Measurements from ENCODE around the gene MTRF1. TPM values are rescaled to one million over a fixed set of nuclear protein-coding genes. Genes with fewer than 3 reads are reported as not detected.
"Not testable (repeated sequence)": the region's sequence is repeated elsewhere in the genome, so short reads cannot be mapped to it uniquely, and the experiment has no call there.

The MTRF1 gene
- total RNA-seq, 4 donors from 2014 or later = 10.7 to 29.6 (median 21.4) TPM

GRCh38 chr13:41182231-41182630 is 81.1 kb downstream of the MTRF1 start:
- no peak for DNase-seq
- H3K4me3 ChIP-seq = no peak overlapping the region
- H3K36me3 ChIP-seq = no peaks in the 10 kb centered on the region
- H3K27ac ChIP-seq = no peak overlapping the region
- no peaks in the 10 kb centered on the region for H3K4me1 ChIP-seq
- TF ChIP-seq POLR2A (IDR thresholded peaks at IDR 0.05) = no peak
- TF ChIP-seq, protein P1, sequence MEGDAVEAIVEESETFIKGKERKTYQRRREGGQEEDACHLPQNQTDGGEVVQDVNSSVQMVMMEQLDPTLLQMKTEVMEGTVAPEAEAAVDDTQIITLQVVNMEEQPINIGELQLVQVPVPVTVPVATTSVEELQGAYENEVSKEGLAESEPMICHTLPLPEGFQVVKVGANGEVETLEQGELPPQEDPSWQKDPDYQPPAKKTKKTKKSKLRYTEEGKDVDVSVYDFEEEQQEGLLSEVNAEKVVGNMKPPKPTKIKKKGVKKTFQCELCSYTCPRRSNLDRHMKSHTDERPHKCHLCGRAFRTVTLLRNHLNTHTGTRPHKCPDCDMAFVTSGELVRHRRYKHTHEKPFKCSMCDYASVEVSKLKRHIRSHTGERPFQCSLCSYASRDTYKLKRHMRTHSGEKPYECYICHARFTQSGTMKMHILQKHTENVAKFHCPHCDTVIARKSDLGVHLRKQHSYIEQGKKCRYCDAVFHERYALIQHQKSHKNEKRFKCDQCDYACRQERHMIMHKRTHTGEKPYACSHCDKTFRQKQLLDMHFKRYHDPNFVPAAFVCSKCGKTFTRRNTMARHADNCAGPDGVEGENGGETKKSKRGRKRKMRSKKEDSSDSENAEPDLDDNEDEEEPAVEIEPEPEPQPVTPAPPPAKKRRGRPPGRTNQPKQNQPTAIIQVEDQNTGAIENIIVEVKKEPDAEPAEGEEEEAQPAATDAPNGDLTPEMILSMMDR (IDR thresholded peaks at IDR 0.05) = no peak
- H3K9me3 ChIP-seq = no peaks in the 10 kb centered on the region
- no peaks in the 10 kb centered on the region for H3K27me3 ChIP-seq

DNA sequence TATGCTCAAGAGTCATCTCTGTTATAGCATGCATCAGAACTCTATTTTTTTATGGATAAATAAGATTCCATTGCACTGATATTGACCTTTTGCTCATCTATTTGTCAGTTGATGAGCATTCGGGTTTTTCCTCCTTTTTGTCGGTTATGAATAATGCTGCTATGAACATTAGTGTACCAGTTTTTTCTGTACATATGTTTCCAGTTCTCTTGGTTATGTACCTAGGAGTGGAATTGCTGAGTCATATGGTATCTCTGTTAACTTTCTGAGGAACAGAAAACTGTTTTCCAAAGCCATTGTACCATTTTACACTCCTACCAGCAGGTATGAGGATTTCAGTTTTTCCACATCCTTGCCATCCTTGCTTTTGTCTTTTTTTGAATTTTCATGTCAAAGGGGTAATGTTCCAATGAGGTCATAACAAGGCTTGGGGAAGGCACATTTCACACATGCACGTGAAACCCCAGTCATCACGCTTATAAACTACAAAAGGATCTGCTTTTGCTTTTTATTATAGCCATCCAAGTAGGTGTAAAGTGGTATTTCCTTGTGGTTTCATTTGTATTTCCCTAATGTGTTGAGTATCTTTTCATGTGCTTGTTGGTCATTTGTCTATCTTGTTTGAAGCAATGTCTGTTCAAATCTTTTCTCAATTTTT is 83.7 kb downstream of the MTRF1 start:
- Histone ChIP-seq H3K27me3 (no peaks in the 10 kb centered on the region), H3K9me3 (no peaks in the 10 kb centered on the region), H3K4me1 (no peaks in the 10 kb centered on the region), H3K27ac (no peak overlapping the region), H3K4me3 (no peak overlapping the region), H3K36me3 (no peaks in the 10 kb centered on the region)
- TF ChIP-seq, protein P1 (IDR thresholded peaks at IDR 0.05) = no peak
- TF ChIP-seq POLR2A (IDR thresholded peaks at IDR 0.05) = no peak
- no peak for DNase-seq

DNA sequence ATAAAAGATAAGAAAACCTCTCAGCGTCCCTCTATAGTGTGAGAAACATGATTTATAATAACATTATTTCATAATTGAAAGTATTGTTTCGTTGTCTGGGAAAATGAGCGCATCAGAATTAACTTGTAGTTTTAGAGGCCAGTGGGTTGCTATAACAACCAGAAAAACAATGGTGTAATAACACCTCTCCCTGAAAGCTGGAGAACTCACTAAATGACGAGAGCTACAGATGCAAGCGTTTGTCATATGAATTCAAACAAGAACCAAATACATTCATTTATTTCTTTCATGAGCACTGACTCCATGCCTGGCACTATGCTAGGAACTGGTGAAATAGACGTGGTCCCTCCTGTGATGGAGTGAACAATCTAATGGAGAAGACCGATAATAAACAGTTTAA is 85.3 kb downstream of the MTRF1 start:
- no peaks in the 10 kb centered on the region for H3K27me3 ChIP-seq
- no peak overlapping the region for H3K27ac ChIP-seq
- no peak overlapping the region for H3K4me3 ChIP-seq
- DNase-seq = no peak
- no peaks in the 10 kb centered on the region for H3K36me3 ChIP-seq
- no peaks in the 10 kb centered on the region for H3K4me1 ChIP-seq
- H3K9me3 ChIP-seq = no peaks in the 10 kb centered on the region
- TF ChIP-seq, protein P1 (IDR thresholded peaks at IDR 0.05) = no peak
- TF ChIP-seq POLR2A (IDR thresholded peaks at IDR 0.05) = no peak

- no peak overlapping the region for H3K27ac ChIP-seq
- no peak overlapping the region for H3K4me3 ChIP-seq
- no peaks in the 10 kb centered on the region for H3K36me3 ChIP-seq
- TF ChIP-seq, protein P1 (IDR thresholded peaks at IDR 0.05) = no peak
- DNase-seq = no peak
- no peaks in the 10 kb centered on the region for H3K27me3 ChIP-seq
- H3K4me1 ChIP-seq = no peaks in the 10 kb centered on the region
- no peaks in the 10 kb centered on the region for H3K9me3 ChIP-seq
Observed at GRCh38 chr13:41177616-41178015, 85.8 kb downstream of the MTRF1 start.

DNA sequence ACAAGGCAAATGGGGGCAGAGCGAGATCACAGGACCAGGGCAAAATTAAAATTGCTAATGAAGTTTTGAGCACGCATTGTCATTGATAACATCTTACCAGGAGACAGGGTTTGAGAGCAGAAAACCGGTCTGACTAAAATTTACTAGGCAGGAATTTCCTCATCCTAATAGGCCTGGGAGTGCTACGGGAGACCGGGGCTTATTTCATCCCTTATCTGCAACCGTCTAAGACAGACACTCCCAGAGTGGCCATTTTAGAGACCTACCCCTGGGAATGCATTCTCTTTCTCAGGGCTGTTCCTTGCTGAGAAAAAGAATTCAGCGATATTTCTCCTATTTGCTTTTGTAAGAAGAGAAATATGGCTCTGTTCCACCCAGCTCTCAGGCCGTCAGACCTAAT is 87.8 kb downstream of the MTRF1 start:
- H3K27ac ChIP-seq, DNase-seq, H3K9me3 ChIP-seq, H3K4me3 ChIP-seq, H3K4me1 ChIP-seq, H3K36me3 ChIP-seq, H3K27me3 ChIP-seq: not testable (repeated sequence)

Other genes with a start within 250 kb of the MTRF1 start
- gene ELF1, start 244.3 kb downstream of the MTRF1 start, total RNA-seq = 100 to 1,000 TPM in 2 of 4 donors, 10 to 100 TPM in 2; 77.7 to 145 (median 106) TPM
- 10 to 100 TPM in 1 of 4 donors, 1 to 10 TPM in 3; 8.4 to 13.2 (median 8.6) TPM for gene WBP4, start 202.1 kb downstream of the MTRF1 start, total RNA-seq
- 1 to 10 TPM; 1.4 to 3.3 (median 3.1) TPM for gene KBTBD6, start 130.8 kb downstream of the MTRF1 start, total RNA-seq
- 1 to 10 TPM; 3.3 to 6.7 (median 5.8) TPM for gene KBTBD7, start 69.0 kb downstream of the MTRF1 start, total RNA-seq
- 10 to 100 TPM; 11.6 to 74.3 (median 16.6) TPM for gene NAA16, start 47.7 kb upstream of the MTRF1 start, total RNA-seq
- gene RGCC, start 194.0 kb upstream of the MTRF1 start, total RNA-seq = 10 to 100 TPM in 2 of 4 donors, 1 to 10 TPM in 2; 4.6 to 65.2 (median 10.8) TPM